Sigmoid colon (tissue), 7 donors: ENCODE measurements around the gene IGF2R. TPM values are rescaled to one million over a fixed set of nuclear protein-coding genes. Genes with fewer than 3 reads are reported as not detected.

ENCODE experiments used
- DNase-seq: peaks from one replicate; pipeline ENCODE4 v3.0.0-alpha.2; 2019
- H3K27ac ChIP-seq, 4 donors: fragments of 200-600 bp; sonication (generic); one replicate each; pipeline ENCODE4 v1.5.1; 2016 to 2019; ENCODE audit warnings: mild to moderate bottlenecking in 1 of 4
- H3K27me3 ChIP-seq, 3 donors: fragments of 200-600 bp; sonication (generic); one replicate each; pipeline ENCODE4 v1.5.1; 2019; ENCODE audit warnings: mild to moderate bottlenecking in 1 of 3
- H3K36me3 ChIP-seq, 4 donors: fragments of 200-600 bp; sonication (generic); one replicate each; pipeline ENCODE4 v1.5.1; 2016 to 2019
- H3K4me1 ChIP-seq, 4 donors: fragments of 200-600 bp; sonication (generic); one replicate each; pipeline ENCODE4 v1.5.1; 2017 to 2019
- H3K4me3 ChIP-seq, 4 donors: fragments of 200-600 bp; sonication (generic); one replicate each; pipeline ENCODE4 v1.5.1; 2017 to 2019; ENCODE audit warnings: mild to moderate bottlenecking in 2 of 4, moderate library complexity in 1 of 4
- H3K9me3 ChIP-seq, 4 donors: fragments of 200-600 bp in 3 of 4; sonication (generic) in 3 of 4; one replicate each; pipeline versions ENCODE4 v1.5.1 to v1.6.1; 2013 to 2019
- EP300 ChIP-seq, 4 donors: sonication (generic); formaldehyde crosslinking; IDR thresholded peaks; one replicate each; pipeline ENCODE4 v1.6.1; 2017; ENCODE audit warnings: antibody characterized with exemption in 4 of 4
- POLR2A ChIP-seq, 2 donors: fragments of 450-650 bp; IDR thresholded peaks; one replicate each; pipeline ENCODE4 v1.6.1; 2016; ENCODE audit warnings: antibody characterized with exemption in 2 of 2, mild to moderate bottlenecking in 2 of 2, moderate library complexity in 2 of 2
- POLR2AphosphoS5 ChIP-seq, 4 donors: sonication (generic); formaldehyde crosslinking; IDR thresholded peaks; one replicate each; pipeline ENCODE4 v1.6.1; 2017; ENCODE audit warnings: antibody characterized with exemption in 4 of 4
- WGBS, 2 donors: extraction: QIAGEN DNeasy Blood & Tissue Kit; methylation state at CpG; one replicate each; pipeline ENCODE4 v1.1.7; 2013; 5-methylcytosine and 5-hydroxymethylcytosine counted together
- intact Hi-C: fragments of 100-400 bp; cut with DNase I; formaldehyde crosslinking; loops from one replicate; pipeline ENCODE4 v1.15.1; 2023
- polyA plus RNA-seq, 3 donors: library from polyadenylated mRNA; stranded (reverse); fragments of 200-250 nt; gene quantifications; one replicate each; pipeline ENCODE4 v1.2.3, GENCODE V29; 2013
- total RNA-seq, 4 donors: library from RNA; depleted of rRNA; stranded (reverse); fragments of >200 nt; gene quantifications; one replicate each; pipeline ENCODE4 v1.1.0, GENCODE V29; 2016
- TF ChIP-seq, protein P1 (sequence below), 4 experiments: fragments of 450-650 bp in 3 of 4; fragments of 200-600 bp in 1 of 4; IDR thresholded peaks; one replicate each; pipeline ENCODE4 v1.5.1; 2016 to 2019; ENCODE audit warnings: antibody characterized with exemption in 4 of 4, mild to moderate bottlenecking in 3 of 4, moderate library complexity in 2 of 4
- donor health status: healthy with polysubstance abuse.
- donor health status: Bipolar disorder and iron deficiency.
- donor health status: healthy.

IGF2R gene
- total and polyA plus RNA-seq, 7 donors: 3.6 to 80.9 (median 41.3) TPM

DNA sequence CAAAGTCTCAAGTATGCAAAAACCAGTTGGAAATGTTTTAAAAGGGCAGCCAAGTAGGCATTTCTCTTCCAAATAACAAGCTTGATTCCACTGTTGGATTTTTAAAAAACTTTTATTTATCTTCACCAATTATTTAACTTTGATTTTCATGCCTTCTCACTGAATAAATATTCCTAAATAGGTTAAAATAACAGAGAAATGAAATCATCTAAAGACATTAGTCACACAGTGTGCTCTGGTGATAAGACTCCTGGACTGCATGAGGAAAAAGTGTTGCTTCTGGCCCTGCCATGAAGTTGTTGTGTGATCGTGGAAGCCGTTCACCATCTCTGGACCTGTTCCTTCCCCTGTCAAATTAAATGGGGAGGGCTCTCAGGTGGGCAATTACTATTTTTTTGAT is 33.8 kb upstream of the IGF2R start:
- Histone ChIP-seq H3K27ac (no peak overlapping the region), H3K27me3 (no peaks in the 10 kb centered on the region), H3K4me1 (no peaks in the 10 kb centered on the region), H3K9me3 (peaks cover 0 to 7% (median 0%) of the 10 kb centered on the region in 4 donors), H3K36me3 (no peaks in the 10 kb centered on the region), H3K4me3 (no peak overlapping the region)
- DNase-seq: no peak
- no peak for TF ChIP-seq POLR2AphosphoS5 (IDR thresholded peaks at IDR 0.05)
- no peak for TF ChIP-seq POLR2A (IDR thresholded peaks at IDR 0.05)
- TF ChIP-seq EP300 (IDR thresholded peaks at IDR 0.05): no peak
- TF ChIP-seq, protein P1, sequence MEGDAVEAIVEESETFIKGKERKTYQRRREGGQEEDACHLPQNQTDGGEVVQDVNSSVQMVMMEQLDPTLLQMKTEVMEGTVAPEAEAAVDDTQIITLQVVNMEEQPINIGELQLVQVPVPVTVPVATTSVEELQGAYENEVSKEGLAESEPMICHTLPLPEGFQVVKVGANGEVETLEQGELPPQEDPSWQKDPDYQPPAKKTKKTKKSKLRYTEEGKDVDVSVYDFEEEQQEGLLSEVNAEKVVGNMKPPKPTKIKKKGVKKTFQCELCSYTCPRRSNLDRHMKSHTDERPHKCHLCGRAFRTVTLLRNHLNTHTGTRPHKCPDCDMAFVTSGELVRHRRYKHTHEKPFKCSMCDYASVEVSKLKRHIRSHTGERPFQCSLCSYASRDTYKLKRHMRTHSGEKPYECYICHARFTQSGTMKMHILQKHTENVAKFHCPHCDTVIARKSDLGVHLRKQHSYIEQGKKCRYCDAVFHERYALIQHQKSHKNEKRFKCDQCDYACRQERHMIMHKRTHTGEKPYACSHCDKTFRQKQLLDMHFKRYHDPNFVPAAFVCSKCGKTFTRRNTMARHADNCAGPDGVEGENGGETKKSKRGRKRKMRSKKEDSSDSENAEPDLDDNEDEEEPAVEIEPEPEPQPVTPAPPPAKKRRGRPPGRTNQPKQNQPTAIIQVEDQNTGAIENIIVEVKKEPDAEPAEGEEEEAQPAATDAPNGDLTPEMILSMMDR (IDR thresholded peaks at IDR 0.05): no peak
- intact Hi-C loops: no loop called here
- WGBS, 2 donors: 92 to 98% methylated on average over 2 of the region's 2 CpGs

- Histone ChIP-seq H3K27me3 (no peaks in the 10 kb centered on the region), H3K9me3 (peaks cover 0 to 7% (median 0%) of the 10 kb centered on the region in 4 donors), H3K4me1 (no peaks in the 10 kb centered on the region), H3K27ac (no peak overlapping the region), H3K4me3 (no peak overlapping the region), H3K36me3 (no peaks in the 10 kb centered on the region)
- no peak for DNase-seq
- 96% methylated on average over 2 of the region's 2 CpGs for WGBS, 2 donors
- intact Hi-C loops: no loop called here
- TF ChIP-seq POLR2AphosphoS5 (IDR thresholded peaks at IDR 0.05) (no peak), POLR2A (IDR thresholded peaks at IDR 0.05) (no peak), EP300 (IDR thresholded peaks at IDR 0.05) (no peak)
- TF ChIP-seq, protein P1 (IDR thresholded peaks at IDR 0.05): no peak
These were observed 33.2 kb upstream of the IGF2R start for GRCh38 chr6:159935633-159936032.

GRCh38 chr6:159939591-159940016 is 29.3 kb upstream of the IGF2R start:
- intact Hi-C loops: loop anchor here (10.0 kb wide), 1 partner anchor 75 kb away; no protein-coding TSS in a partner anchor
- WGBS, 2 donors: 79 to 90% methylated on average over 6 of the region's 6 CpGs

DNA sequence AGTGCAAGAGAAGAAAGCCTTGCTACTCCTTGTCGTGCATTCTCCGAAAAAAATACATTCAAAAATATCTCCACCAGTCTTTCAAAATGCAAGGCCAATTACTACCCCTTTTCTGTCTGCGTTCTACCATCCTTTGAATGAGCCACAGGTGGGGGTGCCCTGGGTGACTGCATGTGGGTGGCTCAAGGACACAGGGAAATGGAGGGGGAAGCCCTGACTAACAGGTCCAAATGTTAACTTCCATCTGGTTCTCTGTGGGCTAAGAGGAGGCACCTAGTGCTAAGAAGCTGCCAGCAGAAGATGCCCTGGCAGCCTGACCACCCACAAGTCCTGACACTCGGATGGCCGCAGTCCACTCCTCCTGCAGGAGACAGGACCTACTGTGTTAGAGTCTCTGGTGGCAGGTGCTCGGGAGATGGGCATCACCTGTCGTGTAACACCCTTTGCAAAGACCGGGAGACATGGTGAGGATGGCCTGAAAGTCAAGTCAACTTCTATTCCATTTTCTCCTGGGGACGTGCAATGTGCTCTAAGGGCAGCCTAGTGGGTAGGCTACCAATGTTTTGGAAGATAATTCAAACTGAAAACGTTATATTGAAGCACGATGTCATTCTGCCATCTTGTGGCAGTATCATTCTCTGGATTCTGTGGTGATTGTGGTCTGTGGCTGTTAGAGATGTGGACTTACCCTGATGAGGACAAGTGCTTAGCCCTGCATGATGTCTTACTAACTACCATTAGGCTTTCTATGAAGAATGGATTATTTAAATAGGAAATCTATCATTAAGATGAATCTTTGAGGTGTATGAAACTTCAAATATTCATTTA is 27.4 kb upstream of the IGF2R start:
- Histone ChIP-seq H3K36me3 (no peaks in the 10 kb centered on the region), H3K27ac (no peak overlapping the region), H3K4me1 (no peaks in the 10 kb centered on the region), H3K27me3 (no peaks in the 10 kb centered on the region), H3K9me3 (peaks cover 0 to 13% (median 0%) of the 10 kb centered on the region in 4 donors), H3K4me3 (no peak overlapping the region)
- TF ChIP-seq, protein P1 (IDR thresholded peaks at IDR 0.05): no peak
- TF ChIP-seq EP300 (IDR thresholded peaks at IDR 0.05) (no peak), POLR2A (IDR thresholded peaks at IDR 0.05) (no peak), POLR2AphosphoS5 (IDR thresholded peaks at IDR 0.05) (no peak)
- no peak for DNase-seq
- intact Hi-C loops: loop anchor here (10.0 kb wide), 1 partner anchor 77 kb away; no protein-coding TSS in a partner anchor
- WGBS, 2 donors: 70 to 71% methylated on average over 11 of the region's 11 CpGs

More at GRCh38 chr6:159939591-159940016, 29.3 kb upstream of the IGF2R start:
- DNase-seq: no peak
- no peak overlapping the region for H3K27ac ChIP-seq
- no peaks in the 10 kb centered on the region for H3K36me3 ChIP-seq
- no peaks in the 10 kb centered on the region for H3K27me3 ChIP-seq
- no peaks in the 10 kb centered on the region for H3K4me1 ChIP-seq
- no peak for TF ChIP-seq POLR2A (IDR thresholded peaks at IDR 0.05)
- TF ChIP-seq EP300 (IDR thresholded peaks at IDR 0.05): no peak
- TF ChIP-seq, protein P1 (IDR thresholded peaks at IDR 0.05): no peak
- TF ChIP-seq POLR2AphosphoS5 (IDR thresholded peaks at IDR 0.05): no peak
- H3K9me3 ChIP-seq: peaks cover 0 to 20% (median 0%) of the 10 kb centered on the region in 4 donors
- H3K4me3 ChIP-seq: no peak overlapping the region
